ENCODE measurements around the gene NUDT22. TPM values are rescaled to one million over a fixed set of nuclear protein-coding genes. Genes with fewer than 3 reads are reported as not detected.
"Not testable (repeated sequence)": the region's sequence is repeated elsewhere in the genome, so short reads cannot be mapped to it uniquely, and the experiment has no call there.

NUDT22 gene
- total and polyA plus RNA-seq, 2 of the 4 experiments (the other 2 are of a cell fraction): 21.3 to 44.6 TPM

DNA sequence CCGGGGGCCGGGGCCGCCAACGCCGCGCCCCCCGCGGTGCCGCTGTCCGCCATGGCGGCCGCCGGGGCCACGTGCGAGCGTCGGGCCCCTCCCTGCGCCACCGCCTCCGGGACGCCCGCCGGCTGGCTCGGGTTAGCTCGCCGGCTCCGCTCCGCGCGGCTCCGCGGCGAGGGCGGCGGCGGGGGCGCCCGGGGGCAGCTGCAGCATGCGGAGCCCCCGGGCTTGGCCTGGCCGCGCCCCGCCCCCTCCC, 20.5 kb downstream of the NUDT22 start:
- H3K9me3 ChIP-seq (ENCODE audit: control insufficient read depth, insufficient read depth, low read length); H3K4ac ChIP-seq (ENCODE audit: low read depth, low read length); dilution Hi-C loops (cut with HindIII; ENCODE audit: low sequenced_read_pairs, unreplicated experiment); H2AFZ ChIP-seq (replicated peaks; ENCODE audit: low read length, poor library complexity); H2BK120ac ChIP-seq (ENCODE audit: low read depth, low read length); H2BK5ac ChIP-seq (ENCODE audit: low read depth, low read length, poor library complexity, severe bottlenecking); in situ Hi-C loops (cut with MboI; ENCODE audit: low sequenced_read_pairs); H3K27me3 ChIP-seq (ENCODE audit: control insufficient read depth, insufficient read depth, low read length); H3K4me2 ChIP-seq (ENCODE audit: low read depth, low read length); H3K23ac ChIP-seq (ENCODE audit: low read depth, low read length); H3K18ac ChIP-seq (ENCODE audit: low read depth, low read length); intact Hi-C loops (cut with micrococcal nuclease); H3K14ac ChIP-seq (replicated peaks; ENCODE audit: low read depth, low read length); BruUV-seq (replicated peaks); DNase-seq; H2BK15ac ChIP-seq (ENCODE audit: low read depth, low read length); H2AK9ac ChIP-seq (replicated peaks; ENCODE audit: low read depth, low read length, poor library complexity); H2AK5ac ChIP-seq (ENCODE audit: low read depth, low read length); H4K5ac ChIP-seq (ENCODE audit: low read depth, low read length); H3K56ac ChIP-seq (ENCODE audit: extremely low read depth, insufficient read depth, low read length); H2BK20ac ChIP-seq (ENCODE audit: low read depth, low read length); H4K8ac ChIP-seq (ENCODE audit: low read depth in 2 of 2, low read length in 2 of 2); H4K91ac ChIP-seq (ENCODE audit: insufficient read depth, low read depth, low read length); H3K4me1 ChIP-seq (ENCODE audit: control insufficient read depth, insufficient read depth, low read length); H3K9me1 ChIP-seq (ENCODE audit: insufficient read depth, low read length); H3K9ac ChIP-seq (ENCODE audit: low read depth, low read length): not testable (repeated sequence)
- WGBS, 2 experiments (ENCODE audit: extremely low coverage in 2 of 2, insufficient read length in 1 of 2): no CpG with 5 or more reads among the region's 43 CpGs
- peak overlapping the region; percentile 98; the same call in 1 of the 2 replicates for H3K27ac ChIP-seq (ENCODE audit: insufficient read depth, low read length)
- ChIA-PET CTCF (interaction anchor here (2.1 kb wide), 1 partner anchor 54 kb away, joined by 7 read pairs; no protein-coding TSS in a partner anchor), POLR2A (ENCODE audit: unreplicated experiment) (interaction anchor here (1.2 kb wide), 1 partner anchor 23 kb away, joined by 3 read pairs; no protein-coding TSS in a partner anchor)
- ATAC-seq (ENCODE audit: low read depth): peak; percentile 4; the same call in 1 of the 2 replicates
- peak overlapping the region; percentile 95 for H3K4me3 ChIP-seq (ENCODE audit: insufficient read depth, low read depth, low read length)
- peaks cover 26% of the 10 kb centered on the region for H4K20me1 ChIP-seq (ENCODE audit: insufficient read depth, low read length)
- peak; percentile 50; the same call in 1 of the 2 replicates for TF ChIP-seq MXI1 (IDR thresholded peaks at IDR 0.05; ENCODE audit: borderline replicate concordance, low read depth, low read length)
- H3K79me1 ChIP-seq (ENCODE audit: low read depth in 1 of 2, low read length in 2 of 2): peaks cover 8 to 35% of the 10 kb centered on the region in 2 experiments; a peak in 3 of 4 replicates
- H3K36me3 ChIP-seq (ENCODE audit: control insufficient read depth, insufficient read depth, low read length): peaks cover 12% of the 10 kb centered on the region

All from IMR-90 (cell line).